ENCODE data around the gene ABO.
"Not testable (repeated sequence)": the region's sequence is repeated elsewhere in the genome, so short reads cannot be mapped to it uniquely, and the experiment has no call there.

ABO gene

DNA sequence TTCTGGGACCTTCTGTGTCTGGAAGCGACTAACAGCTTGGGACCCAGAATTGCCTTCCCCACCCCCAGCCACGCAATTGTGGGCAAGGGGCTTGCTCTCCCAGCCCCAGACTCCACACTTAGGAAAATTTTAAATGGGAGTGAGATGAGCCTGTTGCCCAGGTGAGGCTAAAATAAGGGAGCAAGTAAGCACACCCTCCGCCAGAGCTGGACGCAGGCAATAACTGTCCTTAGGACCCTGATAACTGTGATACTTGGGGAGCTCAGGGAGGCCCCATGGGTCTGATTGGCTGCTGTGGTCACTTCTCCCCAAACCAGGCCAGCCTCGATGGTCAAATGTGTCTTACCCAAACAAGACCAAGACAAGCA is 13.3 kb downstream of the ABO start:
- no peak for DNase-seq

DNA sequence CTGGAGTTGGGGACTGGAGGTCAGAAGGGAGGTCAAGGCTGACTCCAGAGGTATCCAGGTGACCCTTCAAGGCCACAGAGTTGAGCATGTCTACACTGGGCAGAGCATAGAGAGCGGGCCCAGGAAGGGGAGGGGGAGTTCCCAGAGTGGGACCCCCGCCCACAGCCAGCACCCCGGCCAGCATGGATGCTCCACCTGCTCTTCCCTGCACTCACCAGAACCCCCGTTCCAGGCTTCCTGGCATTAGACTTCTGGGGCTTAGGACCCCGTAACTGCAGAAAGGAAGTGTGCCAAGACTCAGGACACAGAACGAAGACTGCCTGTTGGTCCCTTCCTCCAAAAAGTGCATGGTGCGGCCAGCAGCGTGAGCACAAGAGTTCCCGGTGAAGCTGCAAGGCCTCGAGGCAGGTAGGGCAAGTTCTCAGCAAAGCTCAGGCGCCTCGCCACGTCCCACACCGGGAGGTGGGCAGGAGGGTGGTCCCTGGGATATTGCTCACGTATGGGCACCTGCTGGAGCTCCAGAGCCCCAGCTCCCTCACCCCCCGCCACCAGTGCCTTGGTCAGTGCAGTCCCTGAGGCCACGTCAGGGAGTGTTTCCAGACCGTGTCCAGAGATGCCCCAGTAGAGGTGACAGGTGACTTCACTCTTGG is 13.8 kb downstream of the ABO start:
- DNase-seq, result no peak

- no peak for DNase-seq
These were observed 14.5 kb downstream of the ABO start for GRCh38 chr9:133260334-133261102.

GRCh38 chr9:133258061-133259015 is 16.7 kb downstream of the ABO start:
- DNase-seq, result no peak

- no peak for DNase-seq
These were observed 17.5 kb downstream of the ABO start for GRCh38 chr9:133257465-133257956.

DNA sequence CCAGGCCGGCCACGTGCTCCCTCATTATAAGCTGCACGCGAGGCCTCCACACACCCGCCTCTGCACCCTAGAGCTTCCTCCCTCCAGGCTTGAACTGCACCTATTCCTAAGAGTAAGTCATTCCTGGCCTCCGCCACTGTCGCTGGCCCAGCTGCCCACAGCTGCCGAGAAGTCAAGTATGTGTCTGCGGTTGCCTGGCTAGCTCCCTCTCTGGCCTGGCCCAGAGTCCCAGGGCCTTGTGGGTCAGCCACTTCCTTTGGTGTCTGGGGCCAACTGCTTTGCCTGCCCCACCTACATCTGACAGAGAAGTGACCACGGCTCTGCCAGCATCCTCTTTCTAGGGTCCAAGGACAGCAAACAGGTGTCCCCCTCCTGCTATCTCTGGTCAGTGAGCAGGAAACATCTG is 18.3 kb downstream of the ABO start:
- no peak for DNase-seq

DNA sequence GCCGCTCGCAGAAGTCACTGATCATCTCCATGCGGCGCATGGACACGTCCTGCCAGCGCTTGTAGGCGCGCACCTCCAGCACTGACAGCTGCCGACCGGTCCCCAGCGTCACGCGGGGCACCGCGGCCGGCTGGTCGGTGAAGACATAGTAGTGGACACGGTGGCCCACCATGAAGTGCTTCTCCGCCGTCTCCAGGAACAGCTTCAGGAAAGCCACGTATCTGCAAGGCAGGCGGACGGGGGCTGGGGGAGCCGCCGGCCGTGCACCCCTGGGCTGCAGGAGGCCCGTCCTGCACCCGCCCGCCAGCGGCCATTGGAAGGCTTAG is 18.9 kb downstream of the ABO start:
- no peak for DNase-seq

DNA sequence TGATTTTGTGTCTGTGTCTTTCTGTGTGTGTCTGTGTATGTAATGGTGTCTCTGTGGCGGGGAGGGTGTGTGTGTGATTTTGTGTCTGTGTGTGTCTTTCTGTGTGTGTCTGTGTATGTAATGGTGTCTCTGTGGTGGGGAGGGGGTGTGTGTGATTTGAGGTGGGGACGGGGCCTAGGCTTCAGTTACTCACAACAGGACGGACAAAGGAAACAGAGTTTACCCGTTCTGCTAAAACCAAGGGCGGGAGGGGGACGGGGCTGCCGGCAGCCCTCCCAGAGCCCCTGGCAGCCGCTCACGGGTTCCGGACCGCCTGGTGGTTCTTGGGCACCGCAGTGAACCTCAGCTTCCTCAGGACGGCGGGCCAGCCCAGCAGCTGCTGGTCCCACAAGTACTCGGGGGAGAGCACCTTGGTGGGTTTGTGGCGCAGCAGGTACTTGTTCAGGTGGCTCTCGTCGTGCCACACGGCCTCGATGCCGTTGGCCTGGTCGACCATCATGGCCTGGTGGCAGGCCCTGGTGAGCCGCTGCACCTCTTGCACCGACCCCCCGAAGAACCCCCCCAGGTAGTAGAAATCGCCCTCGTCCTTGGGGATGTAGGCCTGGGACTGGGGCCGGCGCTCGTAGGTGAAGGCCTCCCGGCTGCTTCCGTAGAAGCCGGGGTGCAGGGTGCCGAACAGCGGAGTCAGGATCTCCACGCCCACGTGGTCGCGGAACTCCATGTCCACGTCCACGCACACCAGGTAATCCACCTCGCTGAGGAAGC is 19.4 kb downstream of the ABO start:
- no peak for DNase-seq

GRCh38 chr9:133254471-133254870 is 20.5 kb downstream of the ABO start:
- DNase-seq, result no peak

- DNase-seq, result no peak
These were observed 21.7 kb downstream of the ABO start for GRCh38 chr9:133253268-133253667.

DNA sequence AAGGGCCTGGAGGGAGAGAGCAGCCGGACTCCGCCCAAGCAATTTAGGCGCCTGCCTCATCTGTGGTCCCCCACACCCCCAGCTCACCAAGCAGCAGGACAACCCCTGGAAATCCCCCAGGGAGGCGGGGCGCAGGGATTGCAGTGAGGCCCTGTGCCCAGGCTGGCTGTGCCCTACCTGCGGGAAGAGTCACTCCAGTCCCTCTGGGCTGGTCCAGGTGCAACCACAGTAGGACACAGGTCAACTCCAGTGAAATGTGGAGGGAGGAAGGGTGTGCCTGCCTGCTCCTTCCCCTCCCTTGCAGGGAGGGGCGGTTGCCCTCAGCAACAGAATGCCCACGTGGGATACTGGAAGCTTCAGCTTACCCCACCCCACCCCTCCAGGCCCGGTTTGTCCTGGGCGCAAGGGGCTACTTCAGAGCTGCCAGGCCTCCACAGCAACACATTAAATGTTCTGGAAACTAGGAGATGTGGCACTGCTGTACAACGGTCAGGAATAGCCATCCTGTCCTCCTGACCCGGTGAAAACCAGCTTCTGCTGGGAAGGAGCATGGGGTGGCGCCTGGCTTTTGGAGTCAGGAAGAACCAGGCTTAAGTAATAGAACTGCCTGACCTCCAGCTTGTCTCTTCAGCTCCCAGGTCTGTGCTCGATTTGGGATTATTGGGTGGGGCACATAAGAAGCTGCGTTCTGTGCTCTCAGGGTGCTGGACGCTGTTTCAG is 22.5 kb downstream of the ABO start:
- no peak for DNase-seq

GRCh38 chr9:133251773-133252172 is 23.2 kb downstream of the ABO start:
- no peak for DNase-seq

- DNase-seq, result not testable (repeated sequence)
These were observed 23.8 kb downstream of the ABO start for GRCh38 chr9:133251221-133251620.

- DNase-seq, result no peak
These were observed 24.2 kb downstream of the ABO start for GRCh38 chr9:133250741-133251170.

GRCh38 chr9:133249337-133249736 is 25.7 kb downstream of the ABO start:
- DNase-seq, result no peak

DNA sequence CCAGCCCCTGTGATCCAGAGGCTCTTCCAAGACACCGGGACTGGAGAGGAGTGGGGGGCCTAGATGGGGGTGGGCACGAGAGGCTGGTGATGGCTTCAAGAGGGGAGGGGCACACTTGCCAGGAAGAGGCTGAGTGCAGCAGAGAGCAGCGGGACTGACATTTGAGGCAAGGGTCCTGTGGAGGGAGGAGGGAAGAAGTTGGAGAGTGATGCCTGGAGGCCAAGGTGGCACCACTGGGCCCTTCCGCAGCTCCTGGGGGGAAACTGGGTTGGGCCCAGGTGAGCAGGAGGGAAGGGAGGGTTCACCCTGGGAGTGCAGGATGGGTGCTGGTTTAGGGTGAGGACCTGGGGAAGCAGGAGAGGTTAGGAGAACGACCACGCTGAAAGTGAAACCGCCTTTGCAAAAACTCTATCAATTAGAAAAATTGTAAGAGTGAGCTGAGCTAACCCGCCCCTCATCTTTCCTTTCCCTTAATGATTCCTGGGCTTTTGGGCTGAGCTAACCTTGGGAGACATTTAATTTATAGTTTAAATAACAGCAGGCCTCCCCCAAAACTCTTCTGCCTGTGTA is 26.2 kb downstream of the ABO start:
- no peak for DNase-seq

DNA sequence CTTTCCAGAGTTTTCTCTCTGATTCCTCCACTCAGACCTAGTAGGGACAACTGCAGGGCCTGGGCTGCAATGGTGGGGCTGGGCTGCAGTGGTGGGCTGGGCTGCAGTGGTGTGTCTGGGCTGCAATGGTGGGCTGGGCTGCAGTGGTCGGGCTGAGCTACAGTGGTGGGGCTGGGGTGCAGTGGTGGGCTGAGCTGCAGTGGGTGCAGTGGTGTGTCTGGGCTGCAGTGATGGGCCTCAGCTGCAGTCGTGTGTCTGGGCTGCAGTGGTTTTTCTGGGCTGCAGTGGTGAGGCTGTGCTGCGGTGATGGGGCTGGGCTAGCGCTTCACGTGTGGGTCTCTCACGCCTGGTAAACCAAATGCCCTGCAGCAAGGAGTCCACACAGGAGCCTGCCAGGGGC is 27.4 kb downstream of the ABO start:
- no peak for DNase-seq

- no peak for DNase-seq
These were observed 28.0 kb downstream of the ABO start for GRCh38 chr9:133246991-133247390.

DNA sequence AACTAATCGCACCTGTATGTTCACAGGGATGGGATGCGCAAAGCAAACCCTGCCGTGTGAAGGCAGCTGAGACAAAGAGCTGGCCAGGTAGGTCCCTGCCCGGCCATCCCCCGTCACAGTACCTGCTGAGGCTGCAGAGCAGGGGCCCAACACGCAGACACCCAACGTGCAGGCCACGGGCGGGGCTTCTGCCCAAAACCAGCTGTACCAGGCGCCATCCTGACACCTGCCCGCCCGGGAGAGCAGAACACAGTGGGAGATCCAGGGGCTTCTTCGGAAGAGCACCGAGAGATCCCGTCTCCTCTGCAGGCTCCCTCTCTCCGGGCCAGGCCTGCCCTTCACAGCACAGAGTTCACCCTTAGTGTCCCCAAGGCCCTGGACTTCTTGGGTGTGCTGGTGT is 28.4 kb downstream of the ABO start:
- DNase-seq, result no peak

DNA sequence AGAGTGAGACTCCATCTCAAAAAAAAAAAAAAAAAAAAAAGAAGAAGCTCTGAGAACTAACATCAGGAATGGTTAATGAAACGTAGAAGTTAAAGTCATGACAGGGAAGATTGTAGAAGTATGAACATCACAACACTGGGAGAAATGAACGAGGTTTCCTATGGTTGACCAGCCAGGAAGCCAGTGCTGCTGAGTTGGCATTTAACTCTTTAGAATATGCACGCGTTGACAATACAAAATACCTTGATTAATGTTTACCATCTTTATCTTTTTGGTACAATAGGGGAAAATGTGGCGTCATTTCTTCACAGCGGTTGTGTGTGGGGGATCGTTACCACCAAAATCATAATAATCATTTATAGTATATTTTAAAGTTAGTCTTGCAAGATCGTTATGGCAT is 32.0 kb downstream of the ABO start:
- no peak for DNase-seq

DNA sequence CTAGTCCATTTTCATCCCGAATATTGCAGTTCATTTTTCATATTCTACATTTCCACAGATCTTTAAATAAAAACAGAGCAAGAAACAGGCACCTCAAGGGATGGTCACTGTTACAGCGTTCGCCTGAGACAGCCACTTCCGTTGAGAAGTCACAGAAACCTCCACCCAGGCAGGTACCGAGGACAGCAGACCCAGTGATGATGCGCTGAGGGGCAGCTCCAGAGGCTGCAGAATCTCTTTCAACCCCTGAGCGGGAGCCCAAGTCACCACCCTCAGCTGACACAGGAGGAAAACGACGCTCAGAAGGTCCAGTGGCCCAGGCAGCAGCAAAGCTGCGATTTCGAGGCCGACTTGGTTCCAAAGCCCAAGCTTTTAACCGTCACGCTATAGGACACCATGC is 32.8 kb downstream of the ABO start:
- no peak for DNase-seq
